ENCODE results near the gene AGPAT3.
A peak's percentile ranks its signal among the peaks of the same experiment; 100 is the strongest.

DNA sequence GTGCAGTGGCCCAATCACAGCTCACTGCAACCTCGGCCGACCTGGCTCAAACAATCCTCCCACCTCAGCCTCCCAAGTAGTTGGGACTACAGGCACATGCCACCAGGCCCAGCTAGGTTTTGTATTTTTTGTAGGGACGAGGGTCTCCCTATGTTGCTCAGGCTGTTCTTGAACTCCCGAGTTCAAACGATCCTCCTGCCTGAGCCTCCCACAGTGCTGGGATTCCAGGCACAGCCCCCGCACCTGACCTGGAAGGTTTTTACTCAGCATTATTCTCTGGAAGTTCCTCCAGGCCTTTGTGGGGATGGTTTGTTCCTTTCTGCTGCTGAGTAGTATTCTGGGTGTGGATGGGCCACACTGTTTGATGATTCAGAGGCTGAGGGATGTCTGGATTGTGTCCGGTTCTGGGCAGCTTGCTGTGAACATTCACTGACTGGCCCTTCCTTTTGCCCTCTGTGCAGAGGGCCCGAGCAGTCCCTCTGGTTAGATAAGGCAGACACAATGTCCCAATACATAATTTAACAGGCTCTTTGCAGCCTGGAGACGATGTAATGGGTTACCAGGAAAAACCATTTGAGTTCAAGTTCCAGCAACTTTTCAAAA, 141.1 kb downstream of the AGPAT3 start:
- TF ChIP-seq, protein P1, sequence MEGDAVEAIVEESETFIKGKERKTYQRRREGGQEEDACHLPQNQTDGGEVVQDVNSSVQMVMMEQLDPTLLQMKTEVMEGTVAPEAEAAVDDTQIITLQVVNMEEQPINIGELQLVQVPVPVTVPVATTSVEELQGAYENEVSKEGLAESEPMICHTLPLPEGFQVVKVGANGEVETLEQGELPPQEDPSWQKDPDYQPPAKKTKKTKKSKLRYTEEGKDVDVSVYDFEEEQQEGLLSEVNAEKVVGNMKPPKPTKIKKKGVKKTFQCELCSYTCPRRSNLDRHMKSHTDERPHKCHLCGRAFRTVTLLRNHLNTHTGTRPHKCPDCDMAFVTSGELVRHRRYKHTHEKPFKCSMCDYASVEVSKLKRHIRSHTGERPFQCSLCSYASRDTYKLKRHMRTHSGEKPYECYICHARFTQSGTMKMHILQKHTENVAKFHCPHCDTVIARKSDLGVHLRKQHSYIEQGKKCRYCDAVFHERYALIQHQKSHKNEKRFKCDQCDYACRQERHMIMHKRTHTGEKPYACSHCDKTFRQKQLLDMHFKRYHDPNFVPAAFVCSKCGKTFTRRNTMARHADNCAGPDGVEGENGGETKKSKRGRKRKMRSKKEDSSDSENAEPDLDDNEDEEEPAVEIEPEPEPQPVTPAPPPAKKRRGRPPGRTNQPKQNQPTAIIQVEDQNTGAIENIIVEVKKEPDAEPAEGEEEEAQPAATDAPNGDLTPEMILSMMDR (IDR thresholded peaks at IDR 0.05; ENCODE audit: extremely low read depth in 1 of 2, insufficient read depth in 1 of 2, low read depth in 1 of 2, low read length in 2 of 2), result no peak
- TF ChIP-seq FOS (IDR thresholded peaks at IDR 0.05; ENCODE audit: borderline replicate concordance, insufficient read depth, low read length) (peak; percentile 84), EZH2 (IDR thresholded peaks at IDR 0.05; ENCODE audit: borderline replicate concordance, low read depth, low read length, severe bottlenecking) (no peak), POLR2AphosphoS5 (IDR thresholded peaks at IDR 0.05; ENCODE audit: insufficient read depth, low read depth, low read length) (peak; percentile 26), POLR2A (IDR thresholded peaks at IDR 0.05; ENCODE audit: low read depth, low read length) (no peak), GATA2 (IDR thresholded peaks at IDR 0.05; ENCODE audit: insufficient read depth, insufficient read length, low read depth, low read length) (peak; percentile 53)
